ENCODE measurements around the gene E2F1. TPM values are rescaled to one million over a fixed set of nuclear protein-coding genes. Genes with fewer than 3 reads are reported as not detected.

E2F1 gene
- total RNA-seq, 1 donor from 2014 or later, result 66.0 TPM

GRCh38 chr20:33689973-33690372 lies 3.8 kb upstream of the E2F1 start:
- TF ChIP-seq CTCF (IDR thresholded peaks at IDR 0.05; ENCODE audit: partially characterized antibody, unreplicated experiment), result no peak
- DNase-seq, result no peak
- Mint-ChIP-seq H3K27ac (ENCODE audit: unreplicated experiment) (no peak overlapping the region), H3K27me3 (ENCODE audit: unreplicated experiment) (peaks cover 13% of the 10 kb centered on the region), H3K9me3 (ENCODE audit: unreplicated experiment) (peaks cover 9% of the 10 kb centered on the region), H3K36me3 (ENCODE audit: unreplicated experiment) (no peaks in the 10 kb centered on the region), H3K4me1 (ENCODE audit: low read depth, unreplicated experiment) (peaks cover 19% of the 10 kb centered on the region), H3K4me3 (ENCODE audit: unreplicated experiment) (no peak overlapping the region)

- no peak for DNase-seq
- no peak overlapping the region for H3K27ac Mint-ChIP-seq (ENCODE audit: unreplicated experiment)
- no peak overlapping the region for H3K4me3 Mint-ChIP-seq (ENCODE audit: unreplicated experiment)
- peaks cover 17% of the 10 kb centered on the region for H3K27me3 Mint-ChIP-seq (ENCODE audit: unreplicated experiment)
- peaks cover 9% of the 10 kb centered on the region for H3K9me3 Mint-ChIP-seq (ENCODE audit: unreplicated experiment)
- no peaks in the 10 kb centered on the region for H3K36me3 Mint-ChIP-seq (ENCODE audit: unreplicated experiment)
- no peak for TF ChIP-seq CTCF (IDR thresholded peaks at IDR 0.05; ENCODE audit: partially characterized antibody, unreplicated experiment)
- peaks cover 19% of the 10 kb centered on the region for H3K4me1 Mint-ChIP-seq (ENCODE audit: low read depth, unreplicated experiment)
Observed at GRCh38 chr20:33689493-33689892, 3.3 kb upstream of the E2F1 start.

GRCh38 chr20:33688938-33689424 lies 2.8 kb upstream of the E2F1 start:
- Mint-ChIP-seq H3K27me3 (ENCODE audit: unreplicated experiment) (peaks cover 14% of the 10 kb centered on the region), H3K9me3 (ENCODE audit: unreplicated experiment) (peaks cover 7% of the 10 kb centered on the region), H3K27ac (ENCODE audit: unreplicated experiment) (no peak overlapping the region), H3K4me3 (ENCODE audit: unreplicated experiment) (no peak overlapping the region), H3K4me1 (ENCODE audit: low read depth, unreplicated experiment) (peaks cover 16% of the 10 kb centered on the region), H3K36me3 (ENCODE audit: unreplicated experiment) (no peaks in the 10 kb centered on the region)
- no peak for DNase-seq
- no peak for TF ChIP-seq CTCF (IDR thresholded peaks at IDR 0.05; ENCODE audit: partially characterized antibody, unreplicated experiment)

GRCh38 chr20:33687993-33688937 lies 2.1 kb upstream of the E2F1 start:
- Mint-ChIP-seq H3K9me3 (ENCODE audit: unreplicated experiment) (peaks cover 7% of the 10 kb centered on the region), H3K4me1 (ENCODE audit: low read depth, unreplicated experiment) (peaks cover 11% of the 10 kb centered on the region), H3K27me3 (ENCODE audit: unreplicated experiment) (peaks cover 14% of the 10 kb centered on the region), H3K27ac (ENCODE audit: unreplicated experiment) (no peak overlapping the region), H3K4me3 (ENCODE audit: unreplicated experiment) (no peak overlapping the region), H3K36me3 (ENCODE audit: unreplicated experiment) (no peaks in the 10 kb centered on the region)
- DNase-seq, result no peak
- no peak for TF ChIP-seq CTCF (IDR thresholded peaks at IDR 0.05; ENCODE audit: partially characterized antibody, unreplicated experiment)

GRCh38 chr20:33687370-33687915 lies 1.3 kb upstream of the E2F1 start:
- Mint-ChIP-seq H3K27ac (ENCODE audit: unreplicated experiment) (no peak overlapping the region), H3K4me3 (ENCODE audit: unreplicated experiment) (peak overlapping the region; percentile 86), H3K9me3 (ENCODE audit: unreplicated experiment) (peaks cover 8% of the 10 kb centered on the region), H3K27me3 (ENCODE audit: unreplicated experiment) (peaks cover 14% of the 10 kb centered on the region), H3K36me3 (ENCODE audit: unreplicated experiment) (no peaks in the 10 kb centered on the region), H3K4me1 (ENCODE audit: low read depth, unreplicated experiment) (peaks cover 14% of the 10 kb centered on the region)
- no peak for DNase-seq
- no peak for TF ChIP-seq CTCF (IDR thresholded peaks at IDR 0.05; ENCODE audit: partially characterized antibody, unreplicated experiment)

All from glutamatergic neuron (in vitro differentiated cells).